Smooth muscle cell (in vitro differentiated cells): ENCODE data around the gene TRPC4AP. TPM values are rescaled to one million over a fixed set of nuclear protein-coding genes. Genes with fewer than 3 reads are reported as not detected.

Experiments used
- DNase-seq: peaks from one replicate; lab custom pipeline; 2025; ENCODE audit not compliant: unreplicated experiment; lab: John Stamatoyannopoulos, UW
- H2AFZ ChIP-seq: fragments of 200-600 bp; sonication (generic); 2 replicates; pipeline ENCODE4 v1.6.0; 2016; ENCODE audit warnings: antibody characterized with exemption, low read depth, mild to moderate bottlenecking
- H3F3A ChIP-seq: fragments of 200-600 bp; sonication (generic); 2 replicates; pipeline ENCODE4 v1.6.0; 2017; ENCODE audit warnings: antibody characterized with exemption, low read depth
- H3K27ac ChIP-seq: fragments of 200-600 bp; sonication (generic); 2 replicates; pipeline ENCODE4 v1.5.1; 2016; ENCODE audit warnings: low read depth, mild to moderate bottlenecking
- H3K27me3 ChIP-seq: fragments of 200-600 bp; sonication (generic); 2 replicates; pipeline ENCODE4 v1.6.1; 2016; ENCODE audit warnings: low read depth, mild to moderate bottlenecking
- H3K36me3 ChIP-seq: fragments of 200-600 bp; sonication (generic); 2 replicates; pipeline ENCODE4 v1.5.1; 2016; ENCODE audit warnings: low read depth
- H3K4me1 ChIP-seq: fragments of 200-600 bp; sonication (generic); 2 replicates; pipeline ENCODE4 v1.5.1; 2016; ENCODE audit warnings: low read depth
- H3K4me2 ChIP-seq: fragments of 200-600 bp; sonication (generic); 2 replicates; pipeline ENCODE4 v1.6.0; 2016; ENCODE audit warnings: mild to moderate bottlenecking
- H3K4me3 ChIP-seq: fragments of 200-600 bp; sonication (generic); 2 replicates; pipeline ENCODE4 v1.5.1; 2016; ENCODE audit warnings: mild to moderate bottlenecking
- H3K79me2 ChIP-seq: fragments of 200-600 bp; sonication (generic); 2 replicates; pipeline ENCODE4 v1.6.0; 2016; ENCODE audit warnings: low read depth, mild to moderate bottlenecking
- H3K9ac ChIP-seq: fragments of 200-600 bp; sonication (generic); 2 replicates; pipeline ENCODE4 v1.6.0; 2016; ENCODE audit warnings: low read depth
- H3K9me3 ChIP-seq: fragments of 200-600 bp; sonication (generic); replicated peaks from 2 replicates; pipeline ENCODE4 v1.5.1; 2016; ENCODE audit warnings: low read depth
- H4K20me1 ChIP-seq: fragments of 200-600 bp; sonication (generic); 2 replicates; pipeline ENCODE4 v1.6.0; 2016; ENCODE audit warnings: low read depth
- CTCF ChIP-seq: fragments of 200-600 bp; sonication (generic); IDR thresholded peaks from 2 replicates; pipeline ENCODE4 v1.5.1; 2017; ENCODE audit warnings: borderline replicate concordance, mild to moderate bottlenecking, antibody characterized with exemption; ENCODE audit not compliant: insufficient read depth, poor library complexity, severe bottlenecking
- WGBS: methylation state at CpG from one replicate; pipeline ENCODE4 v1.1.7; 2016; ENCODE audit warnings: low lambda C conversion rate; 5-methylcytosine and 5-hydroxymethylcytosine counted together
- polyA plus RNA-seq: library from polyadenylated mRNA; unstranded; fragments of >200 nt; fragmentation: Nextera tagmentation; extraction: Ambion mirVana; gene quantifications from 2 replicates; pipeline ENCODE4 v1.2.1, GENCODE V29; 2016
- total RNA-seq: library from RNA; depleted of rRNA; stranded (reverse); fragments of >200 nt; gene quantifications from 2 replicates; pipeline ENCODE4 v1.2.3, GENCODE V29; 2014

The TRPC4AP gene
- total and polyA plus RNA-seq, 2 experiments from 2014 or later, result 77.3 to 95.4 TPM

DNA sequence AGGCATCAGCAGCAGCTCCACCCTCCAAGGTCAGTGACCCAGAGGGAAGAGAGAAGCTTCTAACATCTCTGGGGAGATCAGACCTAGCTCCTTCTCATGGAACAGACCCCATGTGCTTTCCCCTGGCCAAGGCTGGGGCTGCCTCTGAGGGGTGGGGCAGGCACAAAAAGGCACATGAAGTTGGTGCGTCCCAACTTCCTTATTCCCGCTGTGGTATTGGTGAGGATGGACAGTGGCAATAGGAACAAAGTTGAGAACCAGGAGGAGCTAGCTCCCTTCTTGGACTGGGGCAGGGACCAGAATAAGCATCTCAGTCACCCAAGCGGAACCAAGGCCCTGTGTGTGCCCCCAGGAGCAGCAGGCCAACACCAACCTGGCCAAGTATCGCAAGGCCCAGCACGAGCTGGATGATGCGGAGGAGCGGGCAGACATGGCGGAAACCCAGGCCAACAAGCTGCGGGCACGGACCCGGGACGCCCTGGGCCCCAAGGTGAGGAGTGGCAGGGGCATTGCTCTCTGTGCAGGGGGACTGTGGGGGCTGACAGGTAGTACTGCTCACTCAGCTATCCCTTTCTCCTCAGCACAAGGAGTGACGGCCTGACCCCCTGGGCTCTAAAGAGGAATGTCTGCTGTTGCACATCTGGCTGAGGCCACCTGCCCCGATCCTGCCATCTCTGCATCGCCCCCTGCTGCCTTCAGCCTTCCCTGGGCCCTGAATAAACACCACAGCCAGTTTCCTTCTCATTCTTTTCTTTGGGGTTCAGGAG is 90.8 kb downstream of the TRPC4AP start:
- Histone ChIP-seq H4K20me1 (peaks cover 26% of the 10 kb centered on the region), H3K4me1 (no peaks in the 10 kb centered on the region), H3K9me3 (no peaks in the 10 kb centered on the region), H3K79me2 (no peaks in the 10 kb centered on the region), H3K27me3 (no peaks in the 10 kb centered on the region), H2AFZ (no peak overlapping the region), H3F3A (no peaks in the 10 kb centered on the region), H3K4me2 (no peak overlapping the region), H3K27ac (no peak overlapping the region), H3K4me3 (no peak overlapping the region), H3K36me3 (peaks cover 9% of the 10 kb centered on the region), H3K9ac (no peak overlapping the region)
- TF ChIP-seq CTCF, result peak; percentile 13
- 93% methylated on average over 13 of the region's 15 CpGs for WGBS
- no peak for DNase-seq

DNA sequence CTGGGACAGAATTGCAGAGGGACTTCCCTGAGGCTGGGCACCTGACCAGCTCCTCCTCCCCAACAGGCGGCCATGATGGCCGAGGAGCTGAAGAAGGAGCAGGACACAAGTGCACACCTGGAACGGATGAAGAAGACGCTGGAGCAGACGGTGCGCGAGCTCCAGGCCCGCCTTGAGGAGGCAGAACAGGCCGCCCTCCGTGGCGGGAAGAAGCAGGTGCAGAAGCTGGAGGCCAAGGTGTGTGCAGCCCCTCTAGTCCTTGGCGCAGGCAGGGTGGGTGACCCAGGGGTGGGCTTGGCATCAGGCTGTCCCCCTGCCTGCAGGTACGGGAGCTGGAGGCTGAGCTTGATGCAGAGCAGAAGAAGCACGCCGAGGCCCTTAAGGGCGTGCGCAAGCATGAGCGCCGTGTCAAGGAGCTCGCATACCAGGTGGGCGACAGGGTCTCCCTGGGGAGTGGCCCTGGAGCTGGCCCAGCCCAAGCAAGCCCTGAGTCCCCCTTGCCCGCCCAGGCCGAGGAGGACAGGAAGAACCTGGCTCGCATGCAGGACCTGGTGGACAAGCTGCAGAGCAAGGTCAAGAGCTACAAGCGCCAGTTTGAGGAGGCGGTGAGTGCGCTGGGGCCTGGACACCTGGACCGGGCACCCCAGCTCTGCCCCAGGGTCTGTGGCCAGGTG is 91.5 kb downstream of the TRPC4AP start:
- Histone ChIP-seq H3F3A (no peaks in the 10 kb centered on the region), H3K27ac (no peak overlapping the region), H3K9me3 (no peaks in the 10 kb centered on the region), H4K20me1 (peaks cover 19% of the 10 kb centered on the region), H3K4me2 (no peak overlapping the region), H2AFZ (no peak overlapping the region), H3K79me2 (no peaks in the 10 kb centered on the region), H3K4me1 (no peaks in the 10 kb centered on the region), H3K36me3 (peaks cover 2% of the 10 kb centered on the region), H3K27me3 (no peaks in the 10 kb centered on the region), H3K9ac (no peak overlapping the region), H3K4me3 (no peak overlapping the region)
- DNase-seq, result no peak
- no peak for TF ChIP-seq CTCF
- WGBS, result 98% methylated on average over 17 of the region's 28 CpGs

DNA sequence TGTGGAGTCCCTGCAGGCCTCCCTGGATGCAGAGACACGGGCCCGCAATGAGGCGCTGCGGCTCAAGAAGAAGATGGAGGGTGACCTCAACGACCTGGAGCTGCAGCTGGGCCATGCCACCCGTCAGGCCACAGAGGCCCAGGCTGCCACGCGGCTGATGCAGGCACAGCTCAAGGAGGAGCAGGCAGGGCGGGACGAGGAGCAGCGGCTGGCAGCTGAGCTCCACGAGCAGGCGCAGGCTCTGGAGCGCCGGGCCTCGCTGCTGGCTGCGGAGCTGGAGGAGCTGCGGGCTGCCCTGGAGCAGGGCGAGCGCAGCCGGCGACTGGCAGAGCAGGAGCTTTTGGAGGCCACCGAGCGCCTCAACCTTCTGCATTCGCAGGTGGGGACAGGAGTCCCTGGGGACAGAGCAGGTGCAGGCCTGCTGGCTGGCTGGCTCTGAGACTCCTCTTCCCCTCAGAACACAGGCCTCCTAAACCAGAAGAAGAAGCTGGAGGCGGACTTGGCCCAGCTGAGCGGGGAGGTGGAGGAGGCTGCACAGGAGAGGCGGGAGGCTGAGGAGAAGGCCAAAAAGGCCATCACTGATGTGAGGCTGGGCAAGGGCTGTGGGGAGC is 92.2 kb downstream of the TRPC4AP start:
- TF ChIP-seq CTCF, result no peak
- Histone ChIP-seq H3K27ac (no peak overlapping the region), H3F3A (no peaks in the 10 kb centered on the region), H3K9me3 (no peaks in the 10 kb centered on the region), H3K27me3 (no peaks in the 10 kb centered on the region), H3K4me2 (no peak overlapping the region), H3K4me1 (no peaks in the 10 kb centered on the region), H2AFZ (no peak overlapping the region), H3K36me3 (no peaks in the 10 kb centered on the region), H3K79me2 (no peaks in the 10 kb centered on the region), H3K9ac (no peak overlapping the region), H3K4me3 (no peak overlapping the region), H4K20me1 (peaks cover 19% of the 10 kb centered on the region)
- WGBS, result 98% methylated on average over 28 of the region's 28 CpGs
- no peak for DNase-seq
